Psoas muscle (tissue), 8 donors: ENCODE data around the gene CTBP2. TPM values are rescaled to one million over a fixed set of nuclear protein-coding genes. Genes with fewer than 3 reads are reported as not detected.

ENCODE experiments used
- ATAC-seq, 4 donors: fragments of 200-7000 bp; cut with Tn5 transposase; one replicate each; pipeline ENCODE4 v1.9.1; 2020; ENCODE audit warnings: moderate library complexity in 3 of 4, mild to moderate bottlenecking in 2 of 4
- DNase-seq, 2 donors: peaks; one replicate each; pipeline ENCODE4 v3.0.0-alpha.2; 2020
- H3K27ac ChIP-seq: fragments of 200-600 bp; one replicate; pipeline ENCODE4 v1.8.0; 2022
- H3K27me3 ChIP-seq, 3 donors: fragments of 200-600 bp in 1 of 3; one replicate each; pipeline versions ENCODE4 v1.6.1 to v1.8.0; 2013 to 2022; ENCODE audit warnings: low read length in 2 of 3, mild to moderate bottlenecking in 2 of 3, moderate library complexity in 1 of 3; ENCODE audit not compliant: insufficient read depth in 3 of 3
- H3K36me3 ChIP-seq, 2 donors: fragments of 200-600 bp in 1 of 2; one replicate each; pipeline versions ENCODE4 v1.6.1 to v1.8.0; 2013 to 2022; ENCODE audit warnings: low read depth in 1 of 2, mild to moderate bottlenecking in 1 of 2, moderate library complexity in 1 of 2; ENCODE audit not compliant: insufficient read depth in 1 of 2
- H3K4me1 ChIP-seq: fragments of 200-600 bp; one replicate; pipeline ENCODE4 v1.8.0; 2022
- H3K4me3 ChIP-seq: fragments of 200-600 bp; one replicate; pipeline ENCODE4 v1.8.0; 2022; ENCODE audit warnings: mild to moderate bottlenecking
- H3K9me3 ChIP-seq: fragments of 200-600 bp; one replicate; pipeline ENCODE4 v1.8.0; 2022
- WGBS, 3 donors: extraction: QIAGEN DNeasy Blood & Tissue Kit; methylation state at CpG; one replicate each; pipeline versions ENCODE4 v1.1.6 to v1.1.7; 2013; 5-methylcytosine and 5-hydroxymethylcytosine counted together
- intact Hi-C, 2 donors: fragments of 100-400 bp; cut with DNase I; formaldehyde crosslinking; loops; one replicate each; pipeline versions ENCODE4 v1.11.0 to v1.14.2; 2022
- polyA plus RNA-seq, 3 donors: library from polyadenylated mRNA; stranded (reverse); fragments of 200-250 nt; gene quantifications; one replicate each; pipeline ENCODE4 v1.2.3, GENCODE V29; 2013
- total RNA-seq, 4 donors: library from RNA; stranded (reverse); fragmentation: NEBNext Ultra II Directional in 2 of 4; extraction: Animal tissue kit (Norgen Biotek cat#: 25700) in 2 of 4; gene quantifications; one replicate each; pipeline versions ENCODE4 v1.2.1 to v1.2.4, GENCODE V29; 2021 to 2023
- TF ChIP-seq, protein P1 (sequence below): fragments of 200-600 bp; IDR thresholded peaks from one replicate; pipeline ENCODE4 v1.8.0; 2022; ENCODE audit warnings: antibody characterized with exemption
- donor health status: healthy with polysubstance abuse.
- donor health status: DM: no; HTN: no; CAD: no; lungs with moderate emphysema.
- donor health status: Bipolar disorder and iron deficiency.
- donor health status: healthy.
- donor health status: DM: yes; HTN: yes; CAD: no.
- donor health status: DM: no; HTN: no; CAD: no.
- donor health status: DM: no; HTN: no; CAD: no.
- donor health status: DM: yes; HTN: yes; CAD: no.

CTBP2 gene
- total and polyA plus RNA-seq, 7 donors, result 14.7 to 49.8 (median 33.0) TPM

DNA sequence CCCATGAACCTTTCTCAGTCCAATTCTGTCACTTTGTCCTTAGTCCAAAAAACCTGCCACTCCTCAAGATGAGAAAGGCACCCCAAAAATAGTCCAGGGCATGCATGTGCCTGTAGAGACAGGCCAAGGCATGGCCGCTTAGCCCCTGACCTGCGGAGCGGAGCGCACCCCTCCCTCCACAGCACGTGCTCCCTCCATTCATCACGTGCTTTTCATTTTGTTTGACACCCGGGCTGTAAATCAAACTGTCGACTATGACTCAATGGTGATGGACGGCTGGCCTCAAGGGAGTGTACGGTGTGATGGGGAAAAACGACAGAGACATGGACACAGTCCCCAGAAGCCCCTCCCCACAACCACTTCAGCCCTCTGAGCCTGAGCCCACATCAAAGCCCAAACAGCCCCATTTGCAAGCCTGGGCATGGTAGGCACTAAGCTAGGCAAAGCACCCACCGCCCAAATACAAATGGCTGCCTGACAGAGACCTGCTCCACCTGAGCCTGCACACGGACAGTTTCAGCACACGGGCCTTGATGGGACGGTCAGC lies 127.8 kb downstream of the CTBP2 start:
- no peak overlapping the region for H3K27ac ChIP-seq
- intact Hi-C loops, result no loop called here
- no peaks in the 10 kb centered on the region for H3K9me3 ChIP-seq
- no peak overlapping the region for H3K4me3 ChIP-seq
- DNase-seq (no peak), ATAC-seq (peak in 2 of 4 donors; percentile 12 to 21)
- WGBS, 3 donors, result 74 to 79% (median 77%) methylated on average over 15 of the region's 15 CpGs
- TF ChIP-seq, protein P1, sequence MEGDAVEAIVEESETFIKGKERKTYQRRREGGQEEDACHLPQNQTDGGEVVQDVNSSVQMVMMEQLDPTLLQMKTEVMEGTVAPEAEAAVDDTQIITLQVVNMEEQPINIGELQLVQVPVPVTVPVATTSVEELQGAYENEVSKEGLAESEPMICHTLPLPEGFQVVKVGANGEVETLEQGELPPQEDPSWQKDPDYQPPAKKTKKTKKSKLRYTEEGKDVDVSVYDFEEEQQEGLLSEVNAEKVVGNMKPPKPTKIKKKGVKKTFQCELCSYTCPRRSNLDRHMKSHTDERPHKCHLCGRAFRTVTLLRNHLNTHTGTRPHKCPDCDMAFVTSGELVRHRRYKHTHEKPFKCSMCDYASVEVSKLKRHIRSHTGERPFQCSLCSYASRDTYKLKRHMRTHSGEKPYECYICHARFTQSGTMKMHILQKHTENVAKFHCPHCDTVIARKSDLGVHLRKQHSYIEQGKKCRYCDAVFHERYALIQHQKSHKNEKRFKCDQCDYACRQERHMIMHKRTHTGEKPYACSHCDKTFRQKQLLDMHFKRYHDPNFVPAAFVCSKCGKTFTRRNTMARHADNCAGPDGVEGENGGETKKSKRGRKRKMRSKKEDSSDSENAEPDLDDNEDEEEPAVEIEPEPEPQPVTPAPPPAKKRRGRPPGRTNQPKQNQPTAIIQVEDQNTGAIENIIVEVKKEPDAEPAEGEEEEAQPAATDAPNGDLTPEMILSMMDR, result no peak
- peaks cover 84% of the 10 kb centered on the region for H3K4me1 ChIP-seq
- no peaks in the 10 kb centered on the region for H3K27me3 ChIP-seq
- H3K36me3 ChIP-seq, result peaks cover 0 to 10% of the 10 kb centered on the region in 2 donors

- 70 to 83% (median 81%) methylated on average over 9 to 10 of the region's 10 CpGs for WGBS, 3 donors
- Histone ChIP-seq H3K27ac (peak overlapping the region; percentile 33), H3K9me3 (no peaks in the 10 kb centered on the region), H3K27me3 (no peaks in the 10 kb centered on the region), H3K4me1 (peaks cover 70% of the 10 kb centered on the region), H3K36me3 (peaks cover 0 to 13% of the 10 kb centered on the region in 2 donors), H3K4me3 (no peak overlapping the region)
- TF ChIP-seq, protein P1, result no peak
- ATAC-seq (no peak), DNase-seq (peak in 1 of 2 donors; percentile 73)
- intact Hi-C loops, result no loop called here
These were observed 129.7 kb downstream of the CTBP2 start for GRCh38 chr10:125030567-125031197.

- ATAC-seq (no peak), DNase-seq (peak in 1 of 2 donors; percentile 23)
- Histone ChIP-seq H3K4me3 (no peak overlapping the region), H3K9me3 (no peaks in the 10 kb centered on the region), H3K27me3 (no peaks in the 10 kb centered on the region), H3K36me3 (peaks cover 0 to 13% of the 10 kb centered on the region in 2 donors), H3K27ac (peak overlapping the region; percentile 33), H3K4me1 (peaks cover 71% of the 10 kb centered on the region)
- TF ChIP-seq, protein P1, result no peak
- 85 to 89% (median 86%) methylated on average over 7 of the region's 7 CpGs for WGBS, 3 donors
- intact Hi-C loops, result no loop called here
These were observed 130.7 kb downstream of the CTBP2 start for GRCh38 chr10:125029584-125030242.

DNA sequence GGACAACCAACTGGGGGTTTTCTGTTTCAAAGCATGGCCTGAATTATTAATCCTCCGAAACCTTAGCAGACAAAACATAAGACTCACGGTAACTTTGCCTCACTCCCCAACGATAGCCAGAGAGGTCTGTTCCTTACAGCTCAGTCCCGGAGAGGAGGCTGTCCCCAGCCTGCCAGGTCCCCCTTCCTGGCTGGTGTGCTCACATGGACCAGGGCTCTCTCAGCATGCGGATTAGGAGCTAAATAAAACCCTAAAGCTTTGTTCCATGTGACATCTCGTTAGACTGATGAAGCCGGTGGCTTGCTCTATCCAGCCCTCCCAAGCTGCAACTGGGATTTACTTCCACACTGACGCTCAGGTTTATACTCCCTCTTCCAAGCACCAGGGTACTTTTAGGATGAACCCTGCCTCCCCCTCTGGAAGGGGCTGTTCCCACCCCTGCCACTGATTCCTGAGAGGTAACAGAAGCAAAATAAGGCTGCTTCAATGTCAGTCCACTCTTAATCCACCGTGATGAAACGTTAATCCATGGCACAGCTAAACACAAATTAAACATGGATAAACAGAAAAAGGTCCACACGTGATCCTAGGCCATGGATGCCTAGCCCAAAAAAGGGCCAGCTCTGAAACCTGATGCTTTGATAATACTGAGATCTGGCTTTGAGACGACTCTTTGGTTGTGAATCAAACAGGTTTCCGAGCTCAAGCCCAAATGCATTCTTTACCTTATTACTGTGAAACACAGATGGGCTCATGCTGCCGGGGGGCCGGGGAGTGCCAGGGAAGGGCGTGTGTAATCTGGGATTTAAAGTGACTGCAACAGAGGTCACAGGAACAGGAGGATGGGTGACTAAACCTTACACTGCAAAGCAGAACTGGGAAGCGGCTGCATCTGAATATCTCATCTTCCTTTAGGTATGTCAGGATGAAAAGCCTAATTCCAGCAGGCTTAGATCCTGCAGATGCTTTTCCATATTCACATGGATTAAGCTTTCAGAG lies 132.2 kb downstream of the CTBP2 start:
- intact Hi-C loops, result no loop called here
- WGBS, 3 donors, result 23 to 42% (median 25%) methylated on average over 17 of the region's 17 CpGs
- H3K27ac ChIP-seq, result peak overlapping the region; percentile 67
- TF ChIP-seq, protein P1, result no peak
- peaks cover 0 to 9% of the 10 kb centered on the region in 2 donors for H3K36me3 ChIP-seq
- peaks cover 79% of the 10 kb centered on the region for H3K4me1 ChIP-seq
- no peak overlapping the region for H3K4me3 ChIP-seq
- H3K9me3 ChIP-seq, result no peaks in the 10 kb centered on the region
- H3K27me3 ChIP-seq, result no peaks in the 10 kb centered on the region
- DNase-seq (peak in 1 of 2 donors; percentile 61), ATAC-seq (peak; percentile 33 to 67 (median 47))
